OCI-LY1 (cell line): Measurements from ENCODE around the gene CDC14B.

Experiments
- EZH2 ChIP-seq: fragments of 200-600 bp; sonication (generic), shearing (Covaris generic); IDR thresholded peaks from 2 replicates; pipeline ENCODE4 v1.8.0; 2017; ENCODE audit warnings: borderline replicate concordance, mixed run types, mild to moderate bottlenecking, antibody characterized with exemption, low read length, moderate library complexity, mixed read lengths
- TF ChIP-seq, protein P1 (sequence below): fragments of 200-600 bp; sonication (generic), shearing (Covaris generic); IDR thresholded peaks from 2 replicates; pipeline ENCODE4 v1.5.1; 2017; ENCODE audit warnings: mild to moderate bottlenecking, antibody characterized with exemption, low read length, moderate library complexity, mixed read lengths

DNA sequence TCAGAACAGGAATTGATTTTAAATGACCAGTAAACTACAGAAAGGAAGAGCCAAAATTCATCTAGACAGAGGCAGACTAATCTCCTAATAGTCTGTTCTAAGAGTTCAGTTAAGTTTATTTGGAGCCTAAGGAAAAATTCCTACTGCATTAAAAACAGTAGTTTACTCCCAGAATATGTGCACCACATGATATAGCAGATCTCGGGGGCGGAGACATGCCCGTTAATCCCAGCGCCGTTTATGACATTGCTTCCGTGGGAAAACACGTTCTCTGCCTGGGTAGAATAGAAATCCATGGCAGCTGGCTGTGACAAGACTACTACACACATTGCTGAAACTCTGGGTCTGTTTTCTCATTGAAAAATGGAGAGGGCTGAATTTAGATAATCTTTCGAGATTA, 158.3 kb downstream of the CDC14B start:
- TF ChIP-seq, protein P1, sequence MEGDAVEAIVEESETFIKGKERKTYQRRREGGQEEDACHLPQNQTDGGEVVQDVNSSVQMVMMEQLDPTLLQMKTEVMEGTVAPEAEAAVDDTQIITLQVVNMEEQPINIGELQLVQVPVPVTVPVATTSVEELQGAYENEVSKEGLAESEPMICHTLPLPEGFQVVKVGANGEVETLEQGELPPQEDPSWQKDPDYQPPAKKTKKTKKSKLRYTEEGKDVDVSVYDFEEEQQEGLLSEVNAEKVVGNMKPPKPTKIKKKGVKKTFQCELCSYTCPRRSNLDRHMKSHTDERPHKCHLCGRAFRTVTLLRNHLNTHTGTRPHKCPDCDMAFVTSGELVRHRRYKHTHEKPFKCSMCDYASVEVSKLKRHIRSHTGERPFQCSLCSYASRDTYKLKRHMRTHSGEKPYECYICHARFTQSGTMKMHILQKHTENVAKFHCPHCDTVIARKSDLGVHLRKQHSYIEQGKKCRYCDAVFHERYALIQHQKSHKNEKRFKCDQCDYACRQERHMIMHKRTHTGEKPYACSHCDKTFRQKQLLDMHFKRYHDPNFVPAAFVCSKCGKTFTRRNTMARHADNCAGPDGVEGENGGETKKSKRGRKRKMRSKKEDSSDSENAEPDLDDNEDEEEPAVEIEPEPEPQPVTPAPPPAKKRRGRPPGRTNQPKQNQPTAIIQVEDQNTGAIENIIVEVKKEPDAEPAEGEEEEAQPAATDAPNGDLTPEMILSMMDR: no peak
- TF ChIP-seq EZH2: no peak
